Immature natural killer cell (primary cell): ENCODE results near the gene HIVEP3. TPM values are rescaled to one million over a fixed set of nuclear protein-coding genes. Genes with fewer than 3 reads are reported as not detected.

Source experiments
- DNase-seq, 3 donors: peaks; one replicate each; pipeline ENCODE4 v3.0.0; 2022; ENCODE audit warnings: mixed read lengths in 1 of 3
- H3K27ac Mint-ChIP-seq, 6 donors: one replicate each; pipeline ENCODE4 v1.8.0; 2020; ENCODE audit warnings: mixed read lengths in 6 of 6, mild to moderate bottlenecking in 5 of 6, inconsistent platforms in 4 of 6, moderate library complexity in 3 of 6
- H3K27me3 Mint-ChIP-seq, 3 donors: one replicate each; pipeline ENCODE4 v1.8.0; 2020 to 2021; ENCODE audit warnings: low read depth in 3 of 3, mild to moderate bottlenecking in 3 of 3, mixed read lengths in 3 of 3, moderate library complexity in 3 of 3, inconsistent platforms in 1 of 3
- H3K36me3 Mint-ChIP-seq, 3 donors: one replicate each; pipeline ENCODE4 v1.8.0; 2020; ENCODE audit warnings: mixed read lengths in 3 of 3, inconsistent platforms in 2 of 3, mild to moderate bottlenecking in 2 of 3
- H3K4me1 Mint-ChIP-seq, 2 donors: one replicate each; pipeline ENCODE4 v1.8.0; 2020; ENCODE audit warnings: inconsistent platforms in 2 of 2, mild to moderate bottlenecking in 2 of 2, mixed read lengths in 2 of 2, moderate library complexity in 1 of 2
- H3K4me3 Mint-ChIP-seq, 5 donors: one replicate each; pipeline ENCODE4 v1.8.0; 2020; ENCODE audit warnings: mild to moderate bottlenecking in 5 of 5, mixed read lengths in 5 of 5, inconsistent platforms in 3 of 5, moderate library complexity in 3 of 5
- H3K9me3 Mint-ChIP-seq, 6 donors: one replicate each; pipeline ENCODE4 v1.8.0; 2020; ENCODE audit warnings: mild to moderate bottlenecking in 6 of 6, mixed read lengths in 6 of 6, inconsistent platforms in 4 of 6, moderate library complexity in 3 of 6
- polyA plus RNA-seq, 3 donors: library from polyadenylated mRNA; unstranded; fragments of 300-500 nt; fragmentation: Illumina TruSeq; gene quantifications; one replicate each; pipeline ENCODE4 v1.2.3, GENCODE V29; 2021

Gene HIVEP3
- polyA plus RNA-seq, 3 donors from 2014 or later, result 9.8 to 24.1 (median 15.5) TPM

DNA sequence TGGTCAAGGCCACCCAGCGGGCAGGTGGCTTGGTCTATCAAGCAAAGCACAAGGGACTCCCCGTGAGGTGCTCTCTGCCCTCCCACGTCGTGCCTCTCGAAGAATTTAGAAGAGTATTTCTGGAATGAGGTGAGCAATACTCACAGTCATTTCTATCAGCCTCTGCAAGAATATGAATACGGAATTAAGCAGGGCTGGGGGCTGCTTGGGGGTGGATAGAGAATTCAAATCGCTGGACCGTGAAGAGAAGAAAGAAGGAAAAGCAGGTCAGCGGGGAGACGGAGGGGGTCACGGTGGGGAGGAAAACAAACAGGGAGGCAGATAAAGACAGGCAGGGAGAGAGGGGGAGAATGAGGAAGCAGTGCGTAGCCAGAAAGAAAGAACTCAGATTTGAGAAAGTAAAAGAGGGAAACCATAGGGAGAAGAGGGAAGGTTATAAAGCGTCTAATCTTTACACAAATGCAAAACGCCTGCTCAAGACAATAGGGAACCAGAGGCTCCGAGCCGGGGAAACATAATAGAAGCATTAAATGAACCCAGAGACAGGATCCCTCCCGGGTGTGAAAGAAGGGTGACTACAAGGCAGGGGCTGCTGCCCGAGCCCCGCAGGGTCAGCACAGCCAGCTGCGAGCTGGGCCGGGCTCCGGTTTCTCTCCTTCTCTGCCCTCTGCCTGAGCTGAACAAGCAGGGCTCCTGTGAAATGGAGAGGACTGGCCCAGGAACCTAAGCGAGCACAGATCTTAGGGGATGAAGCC, 432.2 kb downstream of the HIVEP3 start:
- no peak for DNase-seq
- Mint-ChIP-seq H3K27me3 (peaks cover 5 to 11% (median 8%) of the 10 kb centered on the region in 3 donors), H3K4me3 (no peak overlapping the region), H3K4me1 (no peaks in the 10 kb centered on the region), H3K36me3 (no peaks in the 10 kb centered on the region), H3K9me3 (no peaks in the 10 kb centered on the region), H3K27ac (no peak overlapping the region)

DNA sequence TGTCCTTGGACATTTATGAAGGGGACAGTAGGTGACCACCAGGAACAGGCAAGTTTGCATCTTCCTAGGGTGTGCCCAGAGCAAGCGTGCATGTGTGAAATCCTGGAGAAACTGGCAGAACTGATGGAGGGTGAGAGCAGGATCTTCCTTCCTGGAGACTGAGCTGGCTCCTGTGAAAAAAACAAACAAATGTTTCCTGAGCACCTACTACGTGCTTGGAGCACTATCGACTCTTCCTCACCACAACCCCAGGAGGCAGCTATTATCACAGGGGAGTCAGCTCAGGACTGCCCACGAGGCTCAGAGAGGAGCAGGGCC, 432.7 kb downstream of the HIVEP3 start:
- H3K4me1 Mint-ChIP-seq, result no peaks in the 10 kb centered on the region
- peaks cover 5 to 8% (median 7%) of the 10 kb centered on the region in 3 donors for H3K27me3 Mint-ChIP-seq
- no peak overlapping the region for H3K27ac Mint-ChIP-seq
- H3K36me3 Mint-ChIP-seq, result no peaks in the 10 kb centered on the region
- DNase-seq, result no peak
- no peak overlapping the region for H3K4me3 Mint-ChIP-seq
- no peaks in the 10 kb centered on the region for H3K9me3 Mint-ChIP-seq

DNA sequence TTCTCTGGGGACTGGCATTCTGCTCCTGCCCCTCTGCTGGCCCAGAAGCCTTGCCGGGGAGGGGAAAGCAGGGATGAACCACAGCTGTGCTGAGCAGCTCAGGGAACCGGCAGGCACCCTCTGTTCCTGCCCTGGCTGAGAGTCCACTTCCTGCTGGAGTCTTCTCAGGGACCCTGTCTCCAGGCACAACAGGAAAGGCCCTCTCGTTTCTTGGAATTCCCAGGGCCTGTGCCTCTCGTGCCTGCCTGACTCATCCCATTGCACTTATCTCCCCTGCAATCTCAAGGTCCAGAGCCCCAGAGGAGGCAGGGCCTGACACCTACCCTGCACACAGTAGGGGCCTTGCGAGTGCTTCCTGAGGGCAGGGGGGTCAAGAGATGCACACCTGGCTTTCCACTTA, 433.1 kb downstream of the HIVEP3 start:
- H3K9me3 Mint-ChIP-seq, result no peaks in the 10 kb centered on the region

DNA sequence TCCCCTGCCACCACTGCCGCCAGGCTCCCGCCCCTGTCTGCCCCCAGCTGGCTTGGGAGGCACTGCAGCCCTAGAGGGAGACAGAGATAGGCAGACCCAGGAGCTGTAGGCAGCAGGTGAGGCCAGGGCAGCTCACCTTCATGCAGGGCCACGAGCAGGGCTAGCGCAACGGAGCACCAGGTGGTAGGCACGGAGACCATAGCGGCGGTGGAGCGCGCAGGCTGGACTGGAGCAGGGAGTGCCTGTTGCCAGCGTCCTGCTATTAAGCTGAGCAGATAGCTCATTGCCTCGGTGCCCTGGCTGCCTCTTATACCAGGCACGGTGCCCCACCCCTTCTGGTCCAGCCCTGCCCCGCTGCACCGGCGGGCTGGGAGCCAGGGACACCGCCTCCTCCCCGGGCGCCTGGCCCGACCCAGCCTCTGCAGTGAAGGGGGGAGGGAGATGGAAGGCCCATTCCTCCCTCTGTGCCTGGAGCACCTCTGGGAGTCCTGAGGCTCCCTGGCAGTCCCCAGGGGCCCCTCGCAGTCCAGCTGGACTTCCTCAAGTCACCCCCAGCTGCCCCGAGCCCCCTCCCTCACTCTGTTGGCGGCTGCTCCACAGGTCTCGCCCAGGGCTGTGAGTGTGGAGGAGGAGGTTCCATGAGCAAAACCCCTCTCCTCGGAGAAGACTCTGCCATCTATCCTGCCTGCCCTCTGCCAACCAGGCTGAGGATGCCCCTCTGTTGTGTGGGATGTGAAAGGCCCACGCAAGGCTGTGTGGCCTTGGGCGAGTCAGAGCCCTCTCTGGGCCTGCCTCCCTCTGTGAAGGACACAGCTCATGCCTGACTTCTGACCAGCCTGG, 434.1 kb downstream of the HIVEP3 start, which contains the start of gene EDN2:
TSS of gene EDN2 (minus strand) at position 282 of the 840 bp plus-strand sequence. CDS start at position 200, 82 bp downstream.
- no peaks in the 10 kb centered on the region for H3K4me1 Mint-ChIP-seq
- H3K4me3 Mint-ChIP-seq, result no peak within 1 kb of the TSS
- H3K27ac Mint-ChIP-seq, result no peak within 1 kb of the TSS
- no peaks in the 10 kb centered on the region for H3K36me3 Mint-ChIP-seq
- DNase-seq, result no peak
- no peaks in the 10 kb centered on the region for H3K9me3 Mint-ChIP-seq
- H3K27me3 Mint-ChIP-seq, result peaks cover 5 to 6% (median 5%) of the 10 kb centered on the region in 3 donors

More for the DNA sequence above, 433.1 kb downstream of the HIVEP3 start:
- H3K4me1 Mint-ChIP-seq, result no peaks in the 10 kb centered on the region
- no peak for DNase-seq
- no peaks in the 10 kb centered on the region for H3K36me3 Mint-ChIP-seq
- peaks cover 5 to 8% (median 7%) of the 10 kb centered on the region in 3 donors for H3K27me3 Mint-ChIP-seq
- H3K4me3 Mint-ChIP-seq, result no peak overlapping the region
- no peak overlapping the region for H3K27ac Mint-ChIP-seq

DNA sequence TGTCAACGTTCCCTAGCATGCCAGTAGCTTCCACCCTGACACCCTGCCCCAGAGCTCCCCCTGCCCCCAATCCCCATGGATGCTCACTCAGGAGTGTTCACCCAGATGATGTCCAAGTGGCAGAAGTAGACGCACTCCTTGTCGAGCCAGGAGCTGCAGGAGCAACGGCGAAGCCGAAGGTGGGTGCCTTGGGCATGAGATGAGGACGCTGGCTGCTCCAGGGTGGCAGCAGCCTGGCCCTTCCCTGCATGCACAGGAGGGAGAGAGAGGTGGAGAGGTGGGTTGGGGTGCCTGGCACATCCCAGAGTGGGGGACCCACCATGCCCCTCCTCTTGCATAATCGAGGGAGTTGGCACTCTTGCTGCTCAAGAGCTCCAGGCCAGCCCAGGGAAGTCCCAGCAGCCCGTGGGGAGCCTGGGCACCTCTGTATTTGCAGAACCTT, 434.7 kb downstream of the HIVEP3 start:
- no peak for DNase-seq
- Mint-ChIP-seq H3K9me3 (no peaks in the 10 kb centered on the region), H3K27me3 (peaks cover 3 to 6% (median 5%) of the 10 kb centered on the region in 3 donors), H3K4me1 (no peaks in the 10 kb centered on the region), H3K4me3 (no peak overlapping the region), H3K27ac (no peak overlapping the region), H3K36me3 (no peaks in the 10 kb centered on the region)

DNA sequence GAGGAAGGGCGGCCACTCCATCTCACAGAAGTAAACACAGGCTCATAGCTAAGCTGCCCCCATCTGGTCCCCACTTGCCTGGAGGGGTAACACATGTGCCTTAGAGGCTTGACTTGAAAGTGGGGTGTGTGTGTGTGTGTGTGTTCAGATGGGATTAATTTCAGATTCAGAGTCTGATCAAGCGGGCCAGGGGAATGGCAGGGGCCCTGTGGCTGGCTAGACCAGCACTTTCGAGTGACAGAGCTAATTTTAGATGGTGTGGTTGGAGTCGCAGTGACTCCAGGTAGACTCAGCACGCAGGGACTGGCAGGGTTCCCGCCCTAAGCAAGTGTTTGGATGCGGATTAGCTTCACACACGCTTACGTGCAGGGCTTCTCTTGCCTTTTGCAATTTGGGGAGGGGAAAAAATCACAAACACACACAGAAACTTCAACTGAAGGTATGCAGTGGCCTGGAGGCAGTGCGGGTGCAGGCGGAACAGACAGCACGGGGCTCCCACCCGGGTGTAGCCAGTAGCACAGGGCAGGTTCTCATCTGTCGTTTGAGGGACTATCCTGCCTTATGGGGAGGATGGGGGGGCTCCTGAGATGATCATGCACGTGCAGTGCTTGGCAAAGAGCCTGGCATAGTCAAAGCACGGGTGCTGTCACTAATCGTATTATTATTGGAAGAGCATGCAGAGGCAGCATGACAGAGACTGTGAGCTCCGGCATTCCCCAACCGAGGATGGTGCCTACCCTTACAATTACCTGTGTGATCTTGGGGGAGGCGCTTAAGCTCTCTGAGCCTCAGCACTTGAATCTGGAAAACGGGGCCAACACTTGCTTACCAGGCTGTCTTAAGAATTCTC, 435.5 kb downstream of the HIVEP3 start:
- Mint-ChIP-seq H3K36me3 (no peaks in the 10 kb centered on the region), H3K4me3 (no peak overlapping the region), H3K4me1 (no peaks in the 10 kb centered on the region), H3K27ac (no peak overlapping the region), H3K27me3 (peaks cover 3 to 6% (median 5%) of the 10 kb centered on the region in 3 donors), H3K9me3 (no peaks in the 10 kb centered on the region)
- DNase-seq, result no peak

DNA sequence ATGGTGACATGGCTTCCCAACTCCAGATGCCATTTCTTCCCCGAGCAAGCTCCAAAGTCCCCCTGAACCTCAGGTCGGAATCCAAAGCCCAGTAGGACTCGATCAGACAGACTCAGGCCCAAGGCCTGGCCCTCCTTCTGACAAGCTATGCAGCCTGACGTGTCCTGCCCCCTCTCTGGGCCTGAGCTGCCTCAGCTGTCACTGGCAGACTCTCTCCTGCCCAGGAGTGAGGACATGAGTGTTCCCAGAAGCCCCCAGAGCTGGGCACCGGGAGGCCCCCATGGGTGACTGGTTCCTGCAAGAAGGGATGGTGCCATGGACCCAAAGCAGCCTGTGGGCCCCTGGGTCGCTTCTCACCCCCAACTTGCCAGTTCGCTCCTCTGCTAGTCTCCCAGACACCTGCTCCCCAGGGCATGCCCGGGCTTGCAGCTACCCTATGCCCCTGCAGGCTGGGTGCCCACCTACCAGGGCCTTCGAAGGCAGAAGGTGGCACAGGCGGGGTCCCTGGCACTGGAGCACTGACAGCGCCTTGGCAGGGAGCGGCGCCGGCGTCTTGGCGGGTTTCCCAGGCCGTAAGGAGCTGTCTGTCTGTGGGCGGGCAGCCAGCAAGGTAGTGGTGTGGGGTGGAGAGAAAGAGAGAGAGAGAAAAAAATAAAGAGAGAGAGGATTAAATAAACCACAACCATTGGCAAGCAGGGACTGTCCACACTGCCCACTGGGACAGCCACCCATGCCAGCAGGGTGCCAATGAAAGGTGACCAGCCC, 436.5 kb downstream of the HIVEP3 start:
- no peaks in the 10 kb centered on the region for H3K9me3 Mint-ChIP-seq
- peaks cover 4 to 6% (median 5%) of the 10 kb centered on the region in 3 donors for H3K27me3 Mint-ChIP-seq
- no peak for DNase-seq
- no peaks in the 10 kb centered on the region for H3K36me3 Mint-ChIP-seq
- H3K4me3 Mint-ChIP-seq, result no peak overlapping the region
- no peak overlapping the region for H3K27ac Mint-ChIP-seq
- H3K4me1 Mint-ChIP-seq, result no peaks in the 10 kb centered on the region

DNA sequence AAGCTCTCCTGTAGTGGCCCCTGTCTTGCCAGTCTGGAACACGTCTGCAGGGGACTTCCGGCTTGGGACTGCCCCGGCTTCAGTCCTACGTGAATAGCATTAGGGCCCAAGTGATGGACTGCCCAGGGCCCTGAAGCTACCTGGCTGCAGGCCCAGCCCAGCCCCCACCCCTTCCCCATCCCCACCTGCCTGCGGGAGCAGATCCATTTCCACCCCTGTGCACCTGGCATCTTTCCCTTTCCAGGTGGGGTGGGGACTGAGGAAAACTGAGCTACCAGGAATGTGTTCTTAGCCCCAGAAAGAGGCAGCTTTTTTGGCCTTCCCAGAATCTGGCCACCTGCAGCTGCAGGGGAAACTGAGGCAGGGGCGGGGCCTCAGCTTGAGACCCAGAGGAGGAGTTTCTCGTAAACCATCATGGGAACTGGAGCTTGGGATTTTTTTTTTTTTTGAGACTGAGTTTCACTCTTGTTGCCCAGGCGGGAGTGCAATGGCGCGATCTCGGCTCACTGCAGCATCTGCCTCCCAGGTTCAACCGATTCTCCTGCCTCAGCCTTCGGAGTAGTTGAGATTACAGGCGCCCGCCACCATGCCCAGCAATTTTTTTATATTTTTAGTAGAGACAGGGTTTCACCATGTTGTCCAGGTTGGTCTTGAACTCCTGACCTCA, 437.5 kb downstream of the HIVEP3 start:
- H3K4me1 Mint-ChIP-seq, result no peaks in the 10 kb centered on the region

DNA sequence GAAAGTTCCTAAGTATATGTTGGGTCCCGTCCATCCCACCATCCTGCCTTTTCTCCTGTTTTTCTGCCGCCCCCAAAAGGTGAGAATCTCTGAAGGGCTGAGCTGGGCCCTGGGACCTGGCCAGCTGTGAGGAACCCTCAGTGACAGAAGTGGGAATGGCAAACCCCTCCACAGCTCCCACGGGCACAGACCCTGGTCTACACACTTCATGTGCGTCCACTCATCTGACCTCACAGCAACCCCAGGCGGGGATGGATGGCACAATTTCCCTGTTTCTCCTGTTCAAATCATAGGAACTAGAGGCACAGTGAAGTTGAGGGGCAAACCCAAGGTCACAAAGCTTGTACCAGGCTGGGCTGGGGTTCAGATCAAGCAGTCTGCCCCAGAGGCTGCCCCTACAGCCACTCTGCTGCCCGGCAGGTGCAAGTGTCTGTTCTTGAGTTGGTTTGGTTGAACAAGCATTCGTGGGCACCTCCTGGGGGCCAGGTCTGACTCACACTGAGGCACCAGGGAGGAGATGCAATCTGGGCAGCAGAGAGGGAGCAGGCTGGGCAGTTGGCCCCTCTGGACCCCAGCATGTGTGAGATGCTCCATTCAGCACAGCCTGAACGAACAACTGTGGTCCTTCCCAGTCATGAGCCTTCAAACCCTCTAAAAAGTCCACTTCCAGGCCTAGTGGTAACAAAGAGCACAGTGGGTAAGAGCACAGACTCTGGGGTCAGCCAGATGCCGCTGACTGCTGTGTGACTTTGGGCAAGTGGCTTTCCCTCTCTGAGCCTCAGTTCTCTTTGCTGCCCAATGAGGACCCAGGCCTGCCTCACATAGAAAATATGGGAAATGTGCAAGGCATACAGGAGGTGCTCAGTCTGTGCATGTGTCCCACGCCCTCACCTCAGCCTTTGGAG, 438.3 kb downstream of the HIVEP3 start:
- no peaks in the 10 kb centered on the region for H3K36me3 Mint-ChIP-seq
- H3K9me3 Mint-ChIP-seq, result no peaks in the 10 kb centered on the region
- no peaks in the 10 kb centered on the region for H3K4me1 Mint-ChIP-seq
- peaks cover 2 to 4% (median 4%) of the 10 kb centered on the region in 3 donors for H3K27me3 Mint-ChIP-seq
- no peak overlapping the region for H3K4me3 Mint-ChIP-seq
- no peak overlapping the region for H3K27ac Mint-ChIP-seq
- no peak for DNase-seq

More for the DNA sequence above, 437.5 kb downstream of the HIVEP3 start:
- H3K27ac Mint-ChIP-seq, result no peak overlapping the region
- H3K9me3 Mint-ChIP-seq, result no peaks in the 10 kb centered on the region
- no peak overlapping the region for H3K4me3 Mint-ChIP-seq
- peaks cover 2 to 7% (median 4%) of the 10 kb centered on the region in 3 donors for H3K27me3 Mint-ChIP-seq
- no peaks in the 10 kb centered on the region for H3K36me3 Mint-ChIP-seq
- DNase-seq, result no peak

DNA sequence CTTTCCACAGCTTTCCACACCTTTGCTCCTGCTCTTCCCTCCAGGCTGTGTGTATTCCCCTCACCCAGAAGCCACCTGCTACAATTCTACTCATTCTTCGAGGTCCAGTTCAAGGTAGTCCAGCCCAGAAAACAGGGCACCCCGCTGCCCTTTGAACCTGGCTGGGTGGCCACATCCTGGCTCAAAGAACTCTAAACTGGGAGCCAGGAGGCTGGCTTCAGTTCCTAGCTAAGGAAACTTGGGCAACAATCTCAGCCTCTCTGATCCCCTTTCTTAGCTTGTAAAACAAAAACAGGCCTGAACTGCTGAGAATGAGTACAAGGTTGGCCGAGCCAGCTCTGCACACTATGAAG, 438.9 kb downstream of the HIVEP3 start:
- H3K27me3 Mint-ChIP-seq, result peaks cover 2 to 4% (median 4%) of the 10 kb centered on the region in 3 donors
- no peaks in the 10 kb centered on the region for H3K36me3 Mint-ChIP-seq
- no peak overlapping the region for H3K27ac Mint-ChIP-seq
- no peak overlapping the region for H3K4me3 Mint-ChIP-seq
- no peaks in the 10 kb centered on the region for H3K9me3 Mint-ChIP-seq
- DNase-seq, result no peak
- no peaks in the 10 kb centered on the region for H3K4me1 Mint-ChIP-seq

DNA sequence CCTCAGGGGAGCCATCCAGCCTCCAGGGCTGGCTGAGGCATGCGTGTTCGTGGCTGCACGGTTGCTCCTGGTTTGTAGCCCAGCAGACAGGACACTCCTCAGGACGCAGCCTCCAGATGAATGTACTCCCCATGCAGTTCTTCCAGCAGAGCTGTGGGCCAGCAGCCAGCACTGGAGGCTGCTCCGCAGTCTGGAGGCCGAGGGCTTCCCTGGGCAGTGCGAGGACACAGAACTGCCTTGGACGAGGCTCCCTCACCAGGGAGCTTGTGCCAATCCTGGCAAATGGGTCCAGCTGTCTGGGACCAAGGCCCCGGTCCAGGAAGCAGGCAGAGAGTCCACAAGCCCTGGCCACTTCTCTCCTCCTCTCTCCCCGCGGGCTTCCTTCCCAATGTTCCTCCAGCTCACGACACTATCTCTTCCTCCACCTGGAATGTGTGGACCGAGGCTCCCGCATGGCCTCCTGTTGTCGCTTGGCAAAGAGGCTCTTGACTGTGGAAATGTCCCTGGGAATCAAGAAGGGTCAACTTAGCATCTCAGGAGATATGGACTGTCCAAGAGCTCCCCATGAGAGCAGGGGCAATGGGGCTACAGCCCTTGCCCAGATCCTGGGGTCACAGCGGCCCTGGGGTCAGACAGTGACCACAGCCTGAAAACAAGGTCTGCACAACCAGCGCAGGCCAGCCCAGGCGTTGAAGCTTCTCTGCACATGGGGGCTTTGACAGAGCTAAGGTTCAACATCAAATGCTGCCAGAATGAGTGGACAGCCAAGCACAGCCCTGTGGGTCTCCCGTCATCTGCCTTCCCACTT, 439.5 kb downstream of the HIVEP3 start:
- no peaks in the 10 kb centered on the region for H3K4me1 Mint-ChIP-seq
- no peak overlapping the region for H3K4me3 Mint-ChIP-seq
- H3K9me3 Mint-ChIP-seq, result no peaks in the 10 kb centered on the region

More for the DNA sequence above, 439.5 kb downstream of the HIVEP3 start:
- no peak for DNase-seq
- no peak overlapping the region for H3K27ac Mint-ChIP-seq
- peaks cover 2 to 4% (median 4%) of the 10 kb centered on the region in 3 donors for H3K27me3 Mint-ChIP-seq
- no peaks in the 10 kb centered on the region for H3K36me3 Mint-ChIP-seq
